Lower leg skin (tissue), 4 donors: ENCODE results near the gene PF4V1. TPM values are rescaled to one million over a fixed set of nuclear protein-coding genes. Genes with fewer than 3 reads are reported as not detected.

ENCODE experiments used
- DNase-seq, 2 donors: peaks; one replicate each; pipeline ENCODE4 v3.0.0-alpha.2; 2019; ENCODE audit warnings: low spot score in 2 of 2
- H3K4me3 ChIP-seq: fragments of 200-600 bp; sonication (generic); 2 replicates; pipeline ENCODE4 v1.5.1; 2017; ENCODE audit warnings: mild to moderate bottlenecking, low read depth; ENCODE audit not compliant: poor library complexity, severe bottlenecking
- CTCF ChIP-seq, 3 donors: fragments of 450-650 bp; IDR thresholded peaks; one replicate each; pipeline ENCODE4 v1.5.1; 2016; ENCODE audit warnings: antibody characterized with exemption in 3 of 3, mild to moderate bottlenecking in 3 of 3, moderate library complexity in 2 of 3
- POLR2A ChIP-seq, 2 donors: fragments of 450-650 bp; IDR thresholded peaks; one replicate each; pipeline ENCODE4 v1.6.1; 2016 to 2017; ENCODE audit warnings: antibody characterized with exemption in 2 of 2, mild to moderate bottlenecking in 1 of 2, moderate library complexity in 1 of 2
- WGBS, 2 donors: methylation state at CpG; one replicate each; pipeline ENCODE4 v1.1.5; 2018; 5-methylcytosine and 5-hydroxymethylcytosine counted together
- intact Hi-C: fragments of 100-400 bp; cut with DNase I; formaldehyde crosslinking; loops from one replicate; pipeline ENCODE4 v1.15.0; 2023; ENCODE audit warnings: low total_unique reads
- total RNA-seq, 4 donors: library from RNA; depleted of rRNA; stranded (reverse); fragments of >200 nt; gene quantifications; one replicate each; pipeline ENCODE4 v1.1.0, GENCODE V29; 2016

Gene PF4V1
- total RNA-seq, 4 donors from 2014 or later = not detected

DNA sequence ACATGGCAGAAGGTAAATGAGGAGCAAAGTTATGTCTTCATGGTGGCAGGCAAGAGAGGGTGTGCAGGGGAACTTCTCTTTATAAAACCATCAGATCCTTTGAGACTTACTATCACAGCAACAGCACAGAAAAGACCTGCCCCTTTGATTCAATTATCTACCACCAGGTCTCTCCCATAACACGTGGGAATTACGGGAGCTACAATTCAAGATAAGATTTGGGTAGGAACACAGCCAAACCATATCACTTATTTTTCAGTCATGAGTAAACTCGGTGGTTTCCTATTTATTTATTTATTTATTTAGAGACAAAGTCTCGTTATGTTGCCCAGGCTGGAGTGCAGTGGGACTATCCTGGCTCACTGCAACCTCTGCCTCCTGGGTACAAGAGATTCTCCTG, 38.2 kb downstream of the PF4V1 start:
- no peak overlapping the region for H3K4me3 ChIP-seq
- TF ChIP-seq CTCF (IDR thresholded peaks at IDR 0.05) (no peak), POLR2A (IDR thresholded peaks at IDR 0.05) (no peak)
- intact Hi-C loops = no loop called here
- no peak for DNase-seq
- WGBS, 2 donors = 76% methylated on average over 4 of the region's 4 CpGs

GRCh38 chr4:73891739-73892405, 38.8 kb downstream of the PF4V1 start:
- WGBS, 2 donors = 89 to 95% methylated on average over 1 of the region's 1 CpG
- no peak for DNase-seq
- intact Hi-C loops = no loop called here
- no peak for TF ChIP-seq CTCF (IDR thresholded peaks at IDR 0.05)
- no peak for TF ChIP-seq POLR2A (IDR thresholded peaks at IDR 0.05)
- no peak overlapping the region for H3K4me3 ChIP-seq

- no peak overlapping the region for H3K4me3 ChIP-seq
- no peak for DNase-seq
- 86 to 88% methylated on average over 3 of the region's 3 CpGs for whole genome bisulfite sequencing, 2 donors
- intact Hi-C loops = no loop called here
- TF ChIP-seq CTCF (IDR thresholded peaks at IDR 0.05) (no peak), POLR2A (IDR thresholded peaks at IDR 0.05) (no peak)
Measured at GRCh38 chr4:73892966-73893365, 39.9 kb downstream of the PF4V1 start.

- intact Hi-C loops = no loop called here
- no peak overlapping the region for H3K4me3 ChIP-seq
- no peak for TF ChIP-seq CTCF (IDR thresholded peaks at IDR 0.05)
- TF ChIP-seq POLR2A (IDR thresholded peaks at IDR 0.05) = no peak
- WGBS, 2 donors = 79 to 84% methylated on average over 2 of the region's 2 CpGs
- no peak for DNase-seq
Measured at GRCh38 chr4:73894001-73894400, 40.9 kb downstream of the PF4V1 start.

DNA sequence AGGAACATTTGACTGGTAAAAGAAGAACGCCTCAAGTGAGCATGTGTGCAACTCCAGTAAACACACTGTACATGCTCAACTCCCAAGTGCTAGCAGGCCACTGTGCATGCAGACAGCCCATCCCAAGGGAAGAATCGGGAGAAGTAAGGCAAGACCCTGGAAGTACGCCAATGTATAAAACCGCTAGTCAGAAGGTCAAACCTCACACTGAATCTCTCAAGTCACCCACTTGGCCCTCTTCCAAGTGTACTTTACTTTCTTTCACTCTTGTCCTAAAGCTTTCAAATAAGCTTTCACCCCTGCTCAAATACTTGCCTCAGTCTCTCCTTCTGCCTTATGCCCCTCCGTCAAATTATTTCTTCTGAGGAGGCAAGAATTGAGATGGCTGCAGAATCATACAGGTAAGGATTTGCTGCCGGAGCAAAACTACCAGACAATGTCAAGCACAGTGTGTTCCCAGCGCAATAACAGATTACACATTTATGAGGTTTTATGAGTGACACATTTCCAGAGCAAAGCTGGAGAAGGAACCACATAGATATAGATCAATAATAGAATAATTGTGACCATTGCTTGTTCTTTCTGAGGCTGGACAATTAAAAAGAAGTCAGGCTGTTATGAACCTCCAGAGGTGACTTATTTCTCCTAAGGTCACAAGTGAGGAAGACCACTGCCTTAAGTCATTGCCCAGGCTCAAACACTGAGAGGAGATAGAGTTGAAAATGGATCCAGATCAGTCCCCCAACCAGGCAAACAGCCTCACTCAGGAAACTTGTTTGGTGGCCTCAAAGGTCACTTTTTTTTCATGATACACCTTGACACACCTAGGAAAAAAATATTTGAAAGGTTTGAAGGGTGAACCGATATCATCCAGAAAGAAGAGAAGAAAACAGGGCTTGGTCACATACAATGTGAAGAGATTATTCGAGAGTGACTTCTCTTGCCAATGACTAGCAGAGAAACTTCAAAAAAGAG, 42.4 kb downstream of the PF4V1 start:
- intact Hi-C loops = no loop called here
- no peak overlapping the region for H3K4me3 ChIP-seq
- 78 to 82% methylated on average over 9 of the region's 9 CpGs for WGBS, 2 donors
- no peak for DNase-seq
- TF ChIP-seq POLR2A (IDR thresholded peaks at IDR 0.05) (no peak), CTCF (IDR thresholded peaks at IDR 0.05) (no peak)
